Stimulated activated memory B cell treated with anti-CD40 and anti-IgM and Interleukin-4, amounts not matched to agents 10 μg/mL and 1 μg/mL and 100 μg/mL, for 72 hours (primary cell): ENCODE data around the gene RIC8B.
"Not testable (repeated sequence)": the region's sequence is repeated elsewhere in the genome, so short reads cannot be mapped to it uniquely, and the experiment has no call there.

Experiments used
- ATAC-seq: fragments of 150-1000 bp; cut with Tn5 transposase; 2 replicates; pipeline ENCODE4 v1.10.0; 2021
- H3K27ac Mint-ChIP-seq: one replicate; pipeline ENCODE4 v1.8.0; 2022; ENCODE audit warnings: mild to moderate bottlenecking, mixed read lengths
- H3K27me3 Mint-ChIP-seq: one replicate; pipeline ENCODE4 v1.8.0; 2022; ENCODE audit warnings: mixed read lengths
- H3K36me3 Mint-ChIP-seq: one replicate; pipeline ENCODE4 v1.8.0; 2022; ENCODE audit warnings: mixed read lengths
- H3K4me1 Mint-ChIP-seq: one replicate; pipeline ENCODE4 v1.8.0; 2022; ENCODE audit warnings: mixed read lengths
- H3K4me3 Mint-ChIP-seq: one replicate; pipeline ENCODE4 v1.8.0; 2022; ENCODE audit warnings: mild to moderate bottlenecking, moderate library complexity, mixed read lengths
- H3K9me3 Mint-ChIP-seq: one replicate; pipeline ENCODE4 v1.8.0; 2022; ENCODE audit warnings: mixed read lengths

The RIC8B gene

GRCh38 chr12:106774005-106774807 is at the start of gene RIC8B:
Gene RIC8B, plus strand, starts transcription at chr12:106774682. Its CDS starts 64 bp downstream, at chr12:106774746.
- Mint-ChIP-seq H3K9me3 (no peaks in the 10 kb centered on the region), H3K27me3 (peaks cover 10% of the 10 kb centered on the region), H3K36me3 (no peaks in the 10 kb centered on the region), H3K4me1 (peaks cover 25% of the 10 kb centered on the region), H3K27ac (peak within 1 kb of the TSS; percentile 87), H3K4me3 (peak within 1 kb of the TSS; percentile 92)
- peak; percentile 94 for ATAC-seq

- Mint-ChIP-seq H3K9me3 (no peaks in the 10 kb centered on the region), H3K27me3 (peaks cover 21% of the 10 kb centered on the region), H3K36me3 (no peaks in the 10 kb centered on the region), H3K4me3 (no peak overlapping the region), H3K4me1 (no peaks in the 10 kb centered on the region), H3K27ac (no peak overlapping the region)
- no peak for ATAC-seq
Measured at GRCh38 chr12:106724934-106725333, 49.5 kb upstream of the RIC8B start.

GRCh38 chr12:106726603-106727202 is 47.8 kb upstream of the RIC8B start:
- not testable (repeated sequence) for H3K4me3 Mint-ChIP-seq, H3K36me3 Mint-ChIP-seq, H3K4me1 Mint-ChIP-seq, ATAC-seq, H3K9me3 Mint-ChIP-seq, H3K27ac Mint-ChIP-seq
- peaks cover 16% of the 10 kb centered on the region for H3K27me3 Mint-ChIP-seq

GRCh38 chr12:106729611-106730010 is 44.9 kb upstream of the RIC8B start:
- Mint-ChIP-seq H3K4me3 (no peak overlapping the region), H3K36me3 (no peaks in the 10 kb centered on the region), H3K27me3 (peaks cover 22% of the 10 kb centered on the region), H3K9me3 (no peaks in the 10 kb centered on the region), H3K27ac (no peak overlapping the region), H3K4me1 (no peaks in the 10 kb centered on the region)
- no peak for ATAC-seq

GRCh38 chr12:106732890-106733289 is 41.6 kb upstream of the RIC8B start:
- no peak for ATAC-seq
- Mint-ChIP-seq H3K4me3 (no peak overlapping the region), H3K9me3 (no peaks in the 10 kb centered on the region), H3K36me3 (no peaks in the 10 kb centered on the region), H3K27me3 (peaks cover 29% of the 10 kb centered on the region), H3K27ac (no peak overlapping the region), H3K4me1 (no peaks in the 10 kb centered on the region)

- H3K27me3 Mint-ChIP-seq: peaks cover 29% of the 10 kb centered on the region
- no peaks in the 10 kb centered on the region for H3K9me3 Mint-ChIP-seq
Measured at GRCh38 chr12:106733660-106734059, 40.8 kb upstream of the RIC8B start.

GRCh38 chr12:106736051-106736957 is 38.2 kb upstream of the RIC8B start:
- peaks cover 36% of the 10 kb centered on the region for H3K27me3 Mint-ChIP-seq
- no peak for ATAC-seq
- H3K4me1 Mint-ChIP-seq: no peaks in the 10 kb centered on the region
- H3K27ac Mint-ChIP-seq: no peak overlapping the region
- H3K4me3 Mint-ChIP-seq: no peak overlapping the region
- no peaks in the 10 kb centered on the region for H3K36me3 Mint-ChIP-seq
- no peaks in the 10 kb centered on the region for H3K9me3 Mint-ChIP-seq

More at GRCh38 chr12:106733660-106734059, 40.8 kb upstream of the RIC8B start:
- H3K4me3 Mint-ChIP-seq: no peak overlapping the region
- ATAC-seq: no peak
- H3K27ac Mint-ChIP-seq: no peak overlapping the region
- H3K36me3 Mint-ChIP-seq: no peaks in the 10 kb centered on the region
- no peaks in the 10 kb centered on the region for H3K4me1 Mint-ChIP-seq

GRCh38 chr12:106739318-106739717 is 35.2 kb upstream of the RIC8B start:
- no peaks in the 10 kb centered on the region for H3K4me1 Mint-ChIP-seq
- H3K27me3 Mint-ChIP-seq: peaks cover 46% of the 10 kb centered on the region
- H3K36me3 Mint-ChIP-seq: no peaks in the 10 kb centered on the region
- no peak overlapping the region for H3K4me3 Mint-ChIP-seq
- no peak for ATAC-seq
- no peak overlapping the region for H3K27ac Mint-ChIP-seq
- no peaks in the 10 kb centered on the region for H3K9me3 Mint-ChIP-seq

- H3K36me3 Mint-ChIP-seq: no peaks in the 10 kb centered on the region
- peaks cover 42% of the 10 kb centered on the region for H3K27me3 Mint-ChIP-seq
- ATAC-seq: no peak
Measured at GRCh38 chr12:106739815-106740530, 34.5 kb upstream of the RIC8B start.

GRCh38 chr12:106740818-106741217 is 33.7 kb upstream of the RIC8B start:
- Mint-ChIP-seq H3K4me1 (no peaks in the 10 kb centered on the region), H3K9me3 (no peaks in the 10 kb centered on the region), H3K4me3 (no peak overlapping the region), H3K36me3 (no peaks in the 10 kb centered on the region), H3K27ac (no peak overlapping the region), H3K27me3 (peaks cover 34% of the 10 kb centered on the region)
- ATAC-seq: no peak

More at GRCh38 chr12:106739815-106740530, 34.5 kb upstream of the RIC8B start:
- Mint-ChIP-seq H3K4me1 (no peaks in the 10 kb centered on the region), H3K4me3 (no peak overlapping the region), H3K9me3 (no peaks in the 10 kb centered on the region), H3K27ac (no peak overlapping the region)

GRCh38 chr12:106741247-106741646 is 33.2 kb upstream of the RIC8B start:
- Mint-ChIP-seq H3K9me3 (no peaks in the 10 kb centered on the region), H3K4me1 (no peaks in the 10 kb centered on the region), H3K4me3 (no peak overlapping the region), H3K27ac (no peak overlapping the region), H3K27me3 (peaks cover 30% of the 10 kb centered on the region), H3K36me3 (no peaks in the 10 kb centered on the region)
- no peak for ATAC-seq

GRCh38 chr12:106743270-106743988 is 31.1 kb upstream of the RIC8B start:
- H3K4me3 Mint-ChIP-seq: no peak overlapping the region
- ATAC-seq: no peak
- H3K27me3 Mint-ChIP-seq: peaks cover 29% of the 10 kb centered on the region
- no peaks in the 10 kb centered on the region for H3K36me3 Mint-ChIP-seq
- H3K9me3 Mint-ChIP-seq: peaks cover 3% of the 10 kb centered on the region
- no peak overlapping the region for H3K27ac Mint-ChIP-seq
- H3K4me1 Mint-ChIP-seq: peaks cover 10% of the 10 kb centered on the region

- Mint-ChIP-seq H3K36me3 (no peaks in the 10 kb centered on the region), H3K27me3 (peaks cover 29% of the 10 kb centered on the region), H3K4me3 (no peak overlapping the region), H3K9me3 (peaks cover 3% of the 10 kb centered on the region), H3K27ac (no peak overlapping the region), H3K4me1 (peaks cover 11% of the 10 kb centered on the region)
- no peak for ATAC-seq
Measured at GRCh38 chr12:106744600-106744999, 29.9 kb upstream of the RIC8B start.

GRCh38 chr12:106745181-106745745 is 29.2 kb upstream of the RIC8B start:
- no peak for ATAC-seq
- peaks cover 11% of the 10 kb centered on the region for H3K4me1 Mint-ChIP-seq
- H3K27ac Mint-ChIP-seq: no peak overlapping the region
- H3K9me3 Mint-ChIP-seq: peaks cover 3% of the 10 kb centered on the region
- H3K36me3 Mint-ChIP-seq: no peaks in the 10 kb centered on the region
- H3K27me3 Mint-ChIP-seq: peaks cover 29% of the 10 kb centered on the region
- H3K4me3 Mint-ChIP-seq: no peak overlapping the region
